GM23338 (cell line): ENCODE data around the gene CAPS. TPM values are rescaled to one million over a fixed set of nuclear protein-coding genes. Genes with fewer than 3 reads are reported as not detected.

Experiments used
- ATAC-seq: fragments of 200-7000 bp; cut with Tn5 transposase; 3 replicates; pipeline ENCODE4 v1.9.1; 2020
- DNase-seq: peaks from one replicate; pipeline ENCODE4 v3.0.0-alpha.2; 2015; ENCODE audit warnings: low spot score
- H2AFZ ChIP-seq: fragments of 200-600 bp; sonication (generic); 2 replicates; pipeline ENCODE4 v1.8.0; 2016; ENCODE audit warnings: antibody characterized with exemption, mild to moderate bottlenecking, moderate library complexity
- H3F3A ChIP-seq: fragments of 200-600 bp; sonication (generic); replicated peaks from 2 replicates; pipeline ENCODE4 v1.8.0; 2017; ENCODE audit warnings: antibody characterized with exemption, mixed run types, low read depth
- H3K27ac ChIP-seq: fragments of 200-600 bp; sonication (generic); 2 replicates; pipeline ENCODE4 v1.6.1; 2016; ENCODE audit warnings: low read depth
- H3K27me3 ChIP-seq: fragments of 200-600 bp; sonication (generic); 2 replicates; pipeline ENCODE4 v1.8.0; 2016; ENCODE audit warnings: mild to moderate bottlenecking, mixed run types, moderate library complexity; ENCODE audit not compliant: insufficient read depth
- H3K36me3 ChIP-seq: fragments of 200-600 bp; sonication (generic); 2 replicates; pipeline ENCODE4 v1.8.0; 2016; ENCODE audit warnings: mild to moderate bottlenecking; ENCODE audit not compliant: insufficient read depth
- H3K4me1 ChIP-seq: fragments of 200-600 bp; sonication (generic); 2 replicates; pipeline ENCODE4 v1.8.0; 2016; ENCODE audit warnings: mild to moderate bottlenecking, moderate library complexity; ENCODE audit not compliant: insufficient read depth
- H3K4me2 ChIP-seq: fragments of 200-600 bp; sonication (generic); 2 replicates; pipeline ENCODE4 v1.7.1; 2017; ENCODE audit warnings: mixed run types
- H3K4me3 ChIP-seq: fragments of 200-600 bp; sonication (generic); 2 replicates; pipeline ENCODE4 v1.6.1; 2016; ENCODE audit warnings: mixed run types
- H3K79me2 ChIP-seq: fragments of 200-600 bp; sonication (generic); replicated peaks from 2 replicates; pipeline ENCODE4 v1.8.0; 2017; ENCODE audit warnings: mild to moderate bottlenecking; ENCODE audit not compliant: insufficient read depth
- H3K9me2 ChIP-seq: fragments of 200-600 bp; sonication (generic); 2 replicates; pipeline ENCODE4 v1.8.0; 2017; ENCODE audit not compliant: insufficient read depth
- H4K20me1 ChIP-seq: fragments of 200-600 bp; sonication (generic); replicated peaks from 2 replicates; pipeline ENCODE4 v1.8.0; 2017; ENCODE audit warnings: mild to moderate bottlenecking; ENCODE audit not compliant: insufficient read depth
- H3K27ac Mint-ChIP-seq: 2 replicates; pipeline ENCODE4 v1.8.0; 2020; ENCODE audit warnings: inconsistent platforms, mild to moderate bottlenecking, moderate library complexity, mixed read lengths
- H3K27me3 Mint-ChIP-seq: 3 replicates; pipeline ENCODE4 v1.8.0; 2022; ENCODE audit warnings: low read depth, mild to moderate bottlenecking, moderate library complexity, mixed read lengths, inconsistent platforms; ENCODE audit not compliant: insufficient read depth, poor library complexity
- H3K36me3 Mint-ChIP-seq: 3 replicates; pipeline ENCODE4 v1.8.0; 2021; ENCODE audit warnings: low read depth, mild to moderate bottlenecking, inconsistent platforms, moderate library complexity, mixed read lengths
- H3K4me1 Mint-ChIP-seq: 3 replicates; pipeline ENCODE4 v1.8.0; 2020; ENCODE audit warnings: mild to moderate bottlenecking, inconsistent platforms, mixed read lengths
- H3K4me3 Mint-ChIP-seq: 3 replicates; pipeline ENCODE4 v1.8.0; 2021; ENCODE audit warnings: moderate library complexity, mild to moderate bottlenecking, inconsistent platforms, mixed read lengths
- H3K9me3 Mint-ChIP-seq: 3 replicates; pipeline ENCODE4 v1.8.0; 2020; ENCODE audit warnings: moderate library complexity, mild to moderate bottlenecking, inconsistent platforms, mixed read lengths
- CREB1 ChIP-seq: fragments of 250-450 bp; sonication (Bioruptor Pico); IDR thresholded peaks from 2 replicates; pipeline ENCODE4 v1.5.0; 2020; ENCODE audit warnings: low read depth, mild to moderate bottlenecking, moderate library complexity
- CTCF ChIP-seq, 2 experiments: fragments of 200-600 bp in 1 of 2; sonication (generic) in 1 of 2; conservative IDR thresholded peaks; 2 replicates each; pipeline versions ENCODE4 v1.5.1 to v1.6.1; 2016 to 2017; ENCODE audit warnings: antibody characterized with exemption in 2 of 2, low read depth in 2 of 2, mild to moderate bottlenecking in 2 of 2, moderate library complexity in 1 of 2
- ETS1 ChIP-seq: IDR thresholded peaks from 2 replicates; pipeline ENCODE4 v1.6.1; 2016; ENCODE audit warnings: antibody characterized with exemption
- EZH2 ChIP-seq: fragments of 200-600 bp; sonication (generic); IDR thresholded peaks from one replicate; pipeline ENCODE4 v1.8.0; 2017; ENCODE audit warnings: antibody characterized with exemption, mild to moderate bottlenecking, low read depth; ENCODE audit not compliant: unreplicated experiment
- EZH2phosphoT487 ChIP-seq: fragments of 200-600 bp; sonication (generic); IDR thresholded peaks from one replicate; pipeline ENCODE4 v1.8.1; 2018; ENCODE audit warnings: antibody characterized with exemption; ENCODE audit not compliant: unreplicated experiment
- JUNB ChIP-seq: IDR thresholded peaks from one replicate; pipeline ENCODE4 v1.6.1; 2016; ENCODE audit warnings: antibody characterized with exemption; ENCODE audit not compliant: unreplicated experiment
- NANOG ChIP-seq: IDR thresholded peaks from 2 replicates; pipeline ENCODE4 v1.6.1; 2016; ENCODE audit warnings: antibody characterized with exemption, borderline replicate concordance
- POLR2AphosphoS5 ChIP-seq: IDR thresholded peaks from 2 replicates; pipeline ENCODE4 v1.6.1; 2016; ENCODE audit warnings: antibody characterized with exemption, low read depth
- REST ChIP-seq: IDR thresholded peaks from one replicate; pipeline ENCODE4 v1.6.1; 2018; ENCODE audit warnings: antibody characterized with exemption; ENCODE audit not compliant: unreplicated experiment
- STAT1 ChIP-seq: IDR thresholded peaks from one replicate; pipeline ENCODE4 v1.6.1; 2016; ENCODE audit warnings: antibody characterized with exemption; ENCODE audit not compliant: unreplicated experiment
- ZNF114 ChIP-seq: fragments of 250-450 bp; sonication (Bioruptor Pico); IDR thresholded peaks from 2 replicates; pipeline ENCODE4 v1.5.0; 2020; ENCODE audit warnings: mild to moderate bottlenecking, moderate library complexity
- ZNF331 ChIP-seq: fragments of 250-450 bp; sonication (Bioruptor Pico); IDR thresholded peaks from 2 replicates; pipeline ENCODE4 v1.5.0; 2020; ENCODE audit warnings: low read depth, mild to moderate bottlenecking, moderate library complexity
- ZNF462 ChIP-seq: fragments of 250-450 bp; sonication (Bioruptor Pico); IDR thresholded peaks from 2 replicates; pipeline ENCODE4 v1.5.0; 2020; ENCODE audit warnings: mild to moderate bottlenecking, moderate library complexity
- polyA plus RNA-seq: library from polyadenylated mRNA; unstranded; fragments of >200 nt; fragmentation: Nextera tagmentation; extraction: Ambion mirVana; gene quantifications from 2 replicates; pipeline ENCODE4 v1.2.1, GENCODE V29; 2016
- total RNA-seq: library from RNA; depleted of rRNA; stranded (reverse); fragments of >200 nt; shearing (Covaris generic); gene quantifications from 2 replicates; pipeline ENCODE4 v1.2.3, GENCODE V29; 2014

The CAPS gene
- total and polyA plus RNA-seq, 2 experiments from 2014 or later, result 1.5 to 3.2 TPM

DNA sequence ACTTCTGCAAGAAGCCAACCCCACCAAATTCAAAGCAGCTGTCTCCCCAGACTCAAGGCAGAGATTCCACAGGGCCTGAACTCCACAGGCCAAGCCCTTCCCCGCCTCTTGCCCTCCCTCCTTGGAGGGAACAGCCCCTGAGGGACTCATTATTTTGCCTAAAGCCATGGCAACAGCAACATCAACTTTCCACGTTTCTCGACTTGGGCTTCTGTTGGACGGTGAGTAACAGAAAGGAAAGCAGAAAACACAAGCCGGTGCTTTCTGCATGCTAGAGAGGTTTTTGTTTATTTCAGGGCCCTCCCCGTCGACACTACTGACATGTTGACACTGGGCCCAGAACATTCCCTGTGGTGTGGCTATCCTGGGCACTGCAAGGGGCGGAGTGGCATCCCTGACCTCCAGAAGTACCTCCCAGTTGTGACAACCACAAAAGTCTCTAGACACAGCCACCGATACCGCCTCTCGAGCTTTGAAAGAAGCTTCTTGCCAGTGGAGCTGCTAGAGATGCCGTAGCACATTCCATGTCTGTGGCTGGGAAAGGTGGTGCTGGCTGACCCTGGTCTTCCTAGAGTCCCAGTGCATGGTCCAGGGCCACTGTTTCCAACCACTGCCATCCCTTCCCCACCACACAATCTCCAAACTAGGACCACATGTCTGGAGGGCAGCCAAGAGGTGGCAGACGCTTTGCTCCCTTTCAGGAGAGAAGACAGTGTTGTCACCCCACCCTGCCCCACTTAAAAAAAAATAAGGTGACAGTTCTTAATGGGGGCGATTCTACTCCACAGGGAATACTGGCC, 12.8 kb downstream of the CAPS start:
- Histone ChIP-seq H4K20me1 (no peaks in the 10 kb centered on the region; the same call in 1 of the 2 replicates), H3K4me1 (no peaks in the 10 kb centered on the region), H3K9me2 (no peaks in the 10 kb centered on the region), H3K79me2 (no peaks in the 10 kb centered on the region), H3F3A (0 out of 2 replicates have a peak, but pooled peaks cover 3% of the 10 kb centered on the region), H3K27ac (no peak overlapping the region), H3K4me2 (no peak overlapping the region), H3K36me3 (peaks cover 26% of the 10 kb centered on the region), H3K27me3 (no peaks in the 10 kb centered on the region), H3K4me3 (no peak overlapping the region), H2AFZ (no peak overlapping the region)
- H3K27ac Mint-ChIP-seq, result no peak overlapping the region
- H3K27me3 Mint-ChIP-seq, result peaks cover 9% of the 10 kb centered on the region
- ATAC-seq, result no peak
- no peaks in the 10 kb centered on the region for H3K4me1 Mint-ChIP-seq
- H3K9me3 Mint-ChIP-seq, result no peaks in the 10 kb centered on the region
- H3K4me3 Mint-ChIP-seq, result no peak overlapping the region
- peaks cover 80% of the 10 kb centered on the region for H3K36me3 Mint-ChIP-seq
- TF ChIP-seq NANOG, result no peak
- no peak for TF ChIP-seq REST
- no peak for TF ChIP-seq EZH2
- no peak for TF ChIP-seq ZNF462
- no peak for TF ChIP-seq ZNF331 (CRISPR knock-in tag)
- TF ChIP-seq STAT1, result no peak
- TF ChIP-seq JUNB, result no peak
- no peak for TF ChIP-seq CREB1 (CRISPR knock-in tag)
- TF ChIP-seq ETS1, result no peak
- TF ChIP-seq POLR2AphosphoS5, result no peak
- no peak for TF ChIP-seq EZH2phosphoT487
- TF ChIP-seq ZNF114 (CRISPR knock-in tag), result no peak
- no peak for TF ChIP-seq CTCF (conservative IDR thresholded peaks at IDR 0.05; ENCODE audit: low read depth in 2 of 2)
- DNase-seq, result no peak
